DOHH2 (cell line): ENCODE results near the gene PDXDC1.

Source experiments
- H3F3A ChIP-seq: fragments of 200-600 bp; sonication (generic), shearing (Covaris generic); 2 replicates; pipeline ENCODE4 v1.6.0; 2016; ENCODE audit warnings: antibody characterized with exemption, mild to moderate bottlenecking; ENCODE audit not compliant: control insufficient read depth, insufficient read depth
- H3K27ac ChIP-seq: fragments of 200-600 bp; sonication (generic); 2 replicates; pipeline ENCODE4 v1.5.1; 2014; ENCODE audit warnings: low read depth, mild to moderate bottlenecking, low read length, moderate library complexity
- H3K27me3 ChIP-seq: fragments of 200-600 bp; sonication (generic); 2 replicates; pipeline ENCODE4 v1.6.1; 2014; ENCODE audit warnings: mild to moderate bottlenecking, low read length, mixed read lengths; ENCODE audit not compliant: control insufficient read depth
- H3K36me3 ChIP-seq: fragments of 200-600 bp; sonication (generic); 2 replicates; pipeline ENCODE4 v1.6.1; 2014; ENCODE audit warnings: mild to moderate bottlenecking, low read length, moderate library complexity, mixed read lengths; ENCODE audit not compliant: control insufficient read depth
- H3K4me1 ChIP-seq: fragments of 200-600 bp; sonication (generic); 2 replicates; pipeline ENCODE4 v1.6.1; 2014; ENCODE audit warnings: mild to moderate bottlenecking, low read length, mixed read lengths; ENCODE audit not compliant: control insufficient read depth
- H3K4me2 ChIP-seq: fragments of 200-600 bp; sonication (generic); 2 replicates; pipeline ENCODE4 v1.6.0; 2014; ENCODE audit warnings: mild to moderate bottlenecking, low read length, moderate library complexity
- H3K4me3 ChIP-seq: fragments of 200-600 bp; sonication (generic); 2 replicates; pipeline ENCODE4 v1.5.1; 2014; ENCODE audit warnings: mild to moderate bottlenecking, low read length, mixed read lengths
- H3K79me2 ChIP-seq: fragments of 200-600 bp; sonication (generic); 2 replicates; pipeline ENCODE4 v1.6.1; 2014; ENCODE audit warnings: mild to moderate bottlenecking, low read length, mixed read lengths; ENCODE audit not compliant: control insufficient read depth
- H3K9me2 ChIP-seq: fragments of 200-600 bp; sonication (generic); replicated peaks from 2 replicates; pipeline ENCODE4 v1.6.1; 2014; ENCODE audit warnings: mild to moderate bottlenecking, low read length, mixed read lengths; ENCODE audit not compliant: control insufficient read depth
- H3K9me3 ChIP-seq: fragments of 200-600 bp; sonication (generic); 2 replicates; pipeline ENCODE4 v1.6.1; 2014; ENCODE audit warnings: antibody characterized with exemption, low read length, mixed read lengths; ENCODE audit not compliant: control insufficient read depth, insufficient read depth
- H4K20me1 ChIP-seq: fragments of 200-600 bp; sonication (generic); 2 replicates; pipeline ENCODE4 v1.6.0; 2014; ENCODE audit warnings: low read depth, mild to moderate bottlenecking, antibody characterized with exemption, low read length, moderate library complexity; ENCODE audit not compliant: control insufficient read depth, insufficient read depth
- EZH2phosphoT487 ChIP-seq: fragments of 200-600 bp; sonication (generic); IDR thresholded peaks from 2 replicates; pipeline ENCODE4 v1.6.1; 2017; ENCODE audit warnings: borderline replicate concordance, mild to moderate bottlenecking, antibody characterized with exemption, low read length, moderate library complexity, mixed read lengths
- TF ChIP-seq, protein P1 (sequence below): fragments of 200-600 bp; sonication (generic); IDR thresholded peaks from one replicate; pipeline ENCODE4 v1.5.1; 2014; ENCODE audit warnings: antibody characterized with exemption, mild to moderate bottlenecking, low read depth, low read length; ENCODE audit not compliant: poor library complexity, severe bottlenecking

PDXDC1 gene

DNA sequence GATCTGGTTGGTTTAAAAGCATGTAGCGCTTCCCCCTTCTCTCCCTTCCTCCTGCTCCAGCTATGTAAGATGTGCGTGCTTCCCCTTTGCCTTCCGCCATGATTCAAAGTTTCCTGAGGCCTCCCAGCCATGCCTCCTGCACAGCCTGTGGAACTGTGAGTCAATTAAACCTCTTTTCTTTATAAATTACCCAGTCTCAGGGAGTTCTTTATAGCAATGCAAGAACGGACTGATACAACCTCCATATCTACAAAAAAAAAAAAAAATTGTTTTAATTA is 16.6 kb upstream of the PDXDC1 start:
- no peaks in the 10 kb centered on the region for H3K9me3 ChIP-seq
- no peaks in the 10 kb centered on the region for H3K4me1 ChIP-seq
- H4K20me1 ChIP-seq = no peaks in the 10 kb centered on the region
- H3K9me2 ChIP-seq = no peaks in the 10 kb centered on the region
- TF ChIP-seq, protein P1, sequence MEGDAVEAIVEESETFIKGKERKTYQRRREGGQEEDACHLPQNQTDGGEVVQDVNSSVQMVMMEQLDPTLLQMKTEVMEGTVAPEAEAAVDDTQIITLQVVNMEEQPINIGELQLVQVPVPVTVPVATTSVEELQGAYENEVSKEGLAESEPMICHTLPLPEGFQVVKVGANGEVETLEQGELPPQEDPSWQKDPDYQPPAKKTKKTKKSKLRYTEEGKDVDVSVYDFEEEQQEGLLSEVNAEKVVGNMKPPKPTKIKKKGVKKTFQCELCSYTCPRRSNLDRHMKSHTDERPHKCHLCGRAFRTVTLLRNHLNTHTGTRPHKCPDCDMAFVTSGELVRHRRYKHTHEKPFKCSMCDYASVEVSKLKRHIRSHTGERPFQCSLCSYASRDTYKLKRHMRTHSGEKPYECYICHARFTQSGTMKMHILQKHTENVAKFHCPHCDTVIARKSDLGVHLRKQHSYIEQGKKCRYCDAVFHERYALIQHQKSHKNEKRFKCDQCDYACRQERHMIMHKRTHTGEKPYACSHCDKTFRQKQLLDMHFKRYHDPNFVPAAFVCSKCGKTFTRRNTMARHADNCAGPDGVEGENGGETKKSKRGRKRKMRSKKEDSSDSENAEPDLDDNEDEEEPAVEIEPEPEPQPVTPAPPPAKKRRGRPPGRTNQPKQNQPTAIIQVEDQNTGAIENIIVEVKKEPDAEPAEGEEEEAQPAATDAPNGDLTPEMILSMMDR = no peak
- TF ChIP-seq EZH2phosphoT487 = no peak
- H3F3A ChIP-seq = no peaks in the 10 kb centered on the region
- no peak overlapping the region for H3K4me2 ChIP-seq
- no peaks in the 10 kb centered on the region for H3K79me2 ChIP-seq
- no peak overlapping the region for H3K4me3 ChIP-seq
- H3K27ac ChIP-seq = no peak overlapping the region
- H3K36me3 ChIP-seq = no peaks in the 10 kb centered on the region
- peaks cover 17% of the 10 kb centered on the region for H3K27me3 ChIP-seq

DNA sequence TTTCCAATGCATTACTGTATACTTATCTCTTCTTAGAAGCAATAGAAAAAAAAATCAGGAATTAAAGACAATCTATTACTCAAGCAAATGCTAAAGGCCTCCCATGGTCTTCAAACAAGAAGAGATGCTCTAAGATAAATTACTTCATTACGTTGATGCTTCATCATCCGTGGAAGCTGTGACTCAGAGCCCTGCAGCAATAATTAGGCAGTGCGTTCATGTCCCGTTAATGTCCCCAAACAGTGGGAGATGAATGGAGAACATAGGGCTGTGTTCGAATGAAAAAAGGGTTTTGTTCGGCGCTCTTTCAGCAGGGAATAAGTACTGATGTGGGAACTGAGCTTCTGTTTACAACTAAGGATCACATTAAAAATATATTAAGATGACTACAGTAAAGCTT is 15.9 kb upstream of the PDXDC1 start:
- no peak overlapping the region for H3K27ac ChIP-seq
- no peaks in the 10 kb centered on the region for H3K36me3 ChIP-seq
- H3K79me2 ChIP-seq = no peaks in the 10 kb centered on the region
- no peaks in the 10 kb centered on the region for H4K20me1 ChIP-seq
- no peak overlapping the region for H3K4me3 ChIP-seq
- no peaks in the 10 kb centered on the region for H3K9me3 ChIP-seq
- no peak for TF ChIP-seq EZH2phosphoT487
- TF ChIP-seq, protein P1 = no peak
- H3K27me3 ChIP-seq = peaks cover 21% of the 10 kb centered on the region
- no peaks in the 10 kb centered on the region for H3K4me1 ChIP-seq
- H3F3A ChIP-seq = no peaks in the 10 kb centered on the region
- H3K4me2 ChIP-seq = no peak overlapping the region
- H3K9me2 ChIP-seq = no peaks in the 10 kb centered on the region

DNA sequence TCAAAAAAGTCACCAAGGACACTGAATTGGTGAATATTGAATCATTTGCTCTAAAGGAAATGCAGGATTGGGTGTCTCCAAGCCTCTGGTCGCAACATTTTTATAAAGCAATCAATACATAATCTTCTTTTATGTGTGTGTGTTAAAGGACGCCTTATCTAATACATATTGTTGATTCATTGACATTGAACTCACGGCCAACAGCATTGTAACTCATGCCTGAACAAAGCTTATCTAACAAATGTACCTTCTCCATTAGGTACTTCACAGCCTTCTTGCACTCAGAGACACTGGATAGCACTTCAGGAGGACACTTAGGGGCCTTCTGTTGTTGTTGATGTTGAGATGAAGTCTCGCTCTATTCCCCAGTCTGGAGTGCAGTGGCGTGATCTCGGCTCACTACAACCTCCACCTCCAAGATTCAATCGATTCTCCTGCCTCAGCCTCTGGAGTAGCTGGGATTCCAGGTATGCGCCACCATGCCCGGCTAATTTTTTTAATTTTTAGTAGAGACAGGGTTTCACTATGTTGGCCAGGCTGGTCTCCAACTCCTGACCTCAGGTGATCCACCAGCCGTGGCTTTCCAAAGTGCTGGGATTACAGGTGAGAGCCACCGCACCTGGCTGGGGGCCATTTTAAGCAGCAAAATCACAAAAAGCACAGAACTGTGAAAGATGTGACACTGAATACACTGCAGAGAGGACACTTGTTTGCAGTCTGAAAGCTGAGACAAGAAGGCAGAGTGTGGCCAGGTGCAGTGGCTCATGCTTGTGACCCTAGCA is 13.2 kb upstream of the PDXDC1 start:
- no peaks in the 10 kb centered on the region for H3K9me2 ChIP-seq
- no peaks in the 10 kb centered on the region for H3F3A ChIP-seq
- H3K27ac ChIP-seq = no peak overlapping the region
- H4K20me1 ChIP-seq = no peaks in the 10 kb centered on the region
- no peaks in the 10 kb centered on the region for H3K9me3 ChIP-seq
- H3K4me2 ChIP-seq = no peak overlapping the region
- TF ChIP-seq, protein P1 = no peak
- TF ChIP-seq EZH2phosphoT487 = no peak
- H3K27me3 ChIP-seq = peaks cover 21% of the 10 kb centered on the region
- H3K79me2 ChIP-seq = no peaks in the 10 kb centered on the region
- no peaks in the 10 kb centered on the region for H3K4me1 ChIP-seq
- H3K36me3 ChIP-seq = no peaks in the 10 kb centered on the region
- H3K4me3 ChIP-seq = no peak overlapping the region
